SK-N-SH (cell line): ENCODE measurements around the gene TNFRSF4. TPM values are rescaled to one million over a fixed set of nuclear protein-coding genes. Genes with fewer than 3 reads are reported as not detected.

ENCODE experiments used
- CTCF ChIA-PET: fragments of 300-600, 350-600 bp; formaldehyde crosslinking; extraction: SDS; loops from one replicate; lab custom pipeline; 2021; lab: Yijun Ruan, JAX
- POLR2A ChIA-PET: fragments of 350-600 bp; sonication (Branson Sonifier 250); formaldehyde crosslinking; extraction: SDS; loops from one replicate; lab custom pipeline; 2020; ENCODE audit warnings: antibody characterized with exemption, inconsistent platforms; lab: Yijun Ruan, JAX
- DNase-seq: peaks from one replicate; pipeline ENCODE4 v3.0.0; 2012
- H2AFZ ChIP-seq: fragments of 200-600 bp; sonication (generic); 2 replicates; pipeline ENCODE4 v1.8.1; 2016; ENCODE audit warnings: antibody characterized with exemption, mild to moderate bottlenecking, low read depth
- H3F3A ChIP-seq: fragments of 200-600 bp; sonication (generic); replicated peaks from 2 replicates; pipeline ENCODE3; 2016; ENCODE audit warnings: antibody characterized with exemption, mild to moderate bottlenecking; ENCODE audit not compliant: insufficient read depth
- H3K27ac ChIP-seq, 2 experiments: fragments of 200-500 bp in 1 of 2; fragments of 200-600 bp in 1 of 2; sonication (Bioruptor generic) in 1 of 2; sonication (generic), shearing (Covaris generic) in 1 of 2; 2 replicates each; pipeline versions ENCODE4 v1.5.1 to v1.6.1; 2014 to 2016; ENCODE audit warnings: low read depth in 2 of 2, inconsistent platforms in 1 of 2, low read length in 1 of 2, mild to moderate bottlenecking in 1 of 2, mixed read lengths in 1 of 2
- H3K27me3 ChIP-seq: fragments of 200-600 bp; sonication (generic), shearing (Covaris generic); 2 replicates; pipeline ENCODE4 v1.6.1; 2016; ENCODE audit warnings: mixed run types; ENCODE audit not compliant: insufficient read depth
- H3K36me3 ChIP-seq, 2 experiments: fragments of 200-500 bp in 1 of 2; fragments of 200-600 bp in 1 of 2; sonication (Bioruptor generic) in 1 of 2; sonication (generic) in 1 of 2; replicated peaks in 1 of 2; 2 replicates each; pipeline versions ENCODE3 to v1.5.1; 2014 to 2016; ENCODE audit warnings: low read length in 1 of 2, mild to moderate bottlenecking in 1 of 2; ENCODE audit not compliant: insufficient read depth in 2 of 2, control insufficient read depth in 1 of 2
- H3K4me1 ChIP-seq, 2 experiments: fragments of 200-500 bp in 1 of 2; fragments of 200-600 bp in 1 of 2; sonication (Bioruptor generic) in 1 of 2; sonication (generic), shearing (Covaris generic) in 1 of 2; 2 replicates each; pipeline versions ENCODE4 v1.5.1 to v1.6.1; 2014 to 2016; ENCODE audit warnings: low read depth in 1 of 2, low read length in 1 of 2, mixed run types in 1 of 2; ENCODE audit not compliant: insufficient read depth in 2 of 2, control insufficient read depth in 1 of 2
- H3K4me2 ChIP-seq: fragments of 200-600 bp; sonication (generic), shearing (Covaris generic); 2 replicates; pipeline ENCODE4 v1.6.1; 2017; ENCODE audit warnings: mixed run types
- H3K4me3 ChIP-seq, 2 experiments: fragments of 200-500 bp in 1 of 2; fragments of 200-600 bp in 1 of 2; sonication (Bioruptor generic) in 1 of 2; sonication (generic), shearing (Covaris generic) in 1 of 2; 2 replicates each; pipeline versions ENCODE4 v1.5.1 to v1.8.1; 2014 to 2016; ENCODE audit warnings: low read depth in 2 of 2, inconsistent platforms in 1 of 2, low read length in 1 of 2, mild to moderate bottlenecking in 1 of 2, mixed read lengths in 1 of 2, moderate library complexity in 1 of 2
- H3K79me2 ChIP-seq: fragments of 200-600 bp; sonication (generic); 2 replicates; pipeline ENCODE4 v1.8.1; 2017; ENCODE audit warnings: mild to moderate bottlenecking; ENCODE audit not compliant: insufficient read depth
- H3K9ac ChIP-seq: fragments of 200-600 bp; sonication (generic); 2 replicates; pipeline ENCODE4 v1.6.1; 2017; ENCODE audit warnings: mixed run types
- H3K9me2 ChIP-seq: fragments of 200-600 bp; sonication (generic); 2 replicates; pipeline ENCODE4 v1.6.1; 2017; ENCODE audit warnings: mixed run types
- H3K9me3 ChIP-seq: fragments of 200-600 bp; sonication (generic); 2 replicates; pipeline ENCODE4 v1.6.1; 2017; ENCODE audit warnings: mixed run types, mild to moderate bottlenecking, moderate library complexity
- H4K20me1 ChIP-seq: fragments of 200-600 bp; sonication (generic); 2 replicates; pipeline ENCODE4 v1.6.1; 2017; ENCODE audit warnings: mild to moderate bottlenecking, mixed run types; ENCODE audit not compliant: insufficient read depth
- CHD2 ChIP-seq: fragments of 150-350 bp; IDR thresholded peaks from 2 replicates; pipeline ENCODE4 v1.6.1; 2018; ENCODE audit warnings: low read length; ENCODE audit not compliant: partially characterized antibody
- EZH2phosphoT487 ChIP-seq: fragments of 200-600 bp; sonication (generic); IDR thresholded peaks from 2 replicates; pipeline ENCODE4 v1.6.1; 2017; ENCODE audit warnings: low read depth, mixed run types, mild to moderate bottlenecking, antibody characterized with exemption, moderate library complexity, borderline replicate concordance
- FOSL2 ChIP-seq: IDR thresholded peaks from 2 replicates; pipeline ENCODE4 v1.4.0; 2012; ENCODE audit warnings: low read depth, mild to moderate bottlenecking, moderate library complexity, borderline replicate concordance
- FOXJ3 ChIP-seq: sonication (generic); formaldehyde crosslinking; IDR thresholded peaks from 2 replicates; pipeline ENCODE4 v1.5.1; 2020; ENCODE audit warnings: mild to moderate bottlenecking, missing genetic modification reagents
- GABPA ChIP-seq: IDR thresholded peaks from 2 replicates; pipeline ENCODE4 v1.4.0; 2012; ENCODE audit warnings: low read depth, mild to moderate bottlenecking
- GATA2 ChIP-seq: sonication (generic); formaldehyde crosslinking; IDR thresholded peaks from 2 replicates; pipeline ENCODE4 v1.5.0; 2020; ENCODE audit warnings: mild to moderate bottlenecking, missing genetic modification reagents
- MXI1 ChIP-seq: IDR thresholded peaks from 2 replicates; pipeline ENCODE4 v1.6.1; 2012; ENCODE audit warnings: mild to moderate bottlenecking, low read depth, low read length, improper control_type of control experiment
- RAD21 ChIP-seq: IDR thresholded peaks from 2 replicates; pipeline ENCODE4 v1.6.1; 2012; ENCODE audit warnings: mild to moderate bottlenecking, low read length
- RCOR1 ChIP-seq: fragments of 150-350 bp; IDR thresholded peaks from 2 replicates; pipeline ENCODE4 v1.6.1; 2017; ENCODE audit warnings: antibody characterized with exemption, low read length
- RFX5 ChIP-seq: IDR thresholded peaks from 2 replicates; pipeline ENCODE4 v1.6.1; 2012; ENCODE audit warnings: mild to moderate bottlenecking, improper control_type of control experiment, low read length
- RXRA ChIP-seq: IDR thresholded peaks from 2 replicates; pipeline ENCODE4 v1.4.0; 2012; ENCODE audit warnings: low read depth, mild to moderate bottlenecking, borderline replicate concordance
- SMC3 ChIP-seq: IDR thresholded peaks from 2 replicates; pipeline ENCODE4 v1.6.1; 2012; ENCODE audit warnings: low read depth, low read length, improper control_type of control experiment
- TCF12 ChIP-seq: IDR thresholded peaks from 2 replicates; pipeline ENCODE4 v1.4.0; 2012
- WGBS: methylation state at CpG from one replicate; pipeline ENCODE4 v1.1.6; 2017; ENCODE audit warnings: low lambda C conversion rate; 5-methylcytosine and 5-hydroxymethylcytosine counted together
- polyA plus RNA-seq, 3 experiments: library from polyadenylated mRNA; depleted of rRNA; stranded (reverse); fragments of >200 nt; gene quantifications; 2 replicates each; pipeline ENCODE4 v1.2.3, GENCODE V29; 2012
- TF ChIP-seq, protein P1 (sequence below): IDR thresholded peaks from 2 replicates; pipeline ENCODE4 v1.6.1; 2012; ENCODE audit warnings: mild to moderate bottlenecking, low read depth, low read length, moderate library complexity
- TF ChIP-seq, protein P2 (sequence below): IDR thresholded peaks from 2 replicates; pipeline ENCODE4; 2012
- TF ChIP-seq, protein P3 (sequence below): IDR thresholded peaks from 2 replicates; pipeline ENCODE4 v1.4.0; 2012; ENCODE audit warnings: low read depth
- TF ChIP-seq, protein P4 (sequence below): IDR thresholded peaks from 2 replicates; pipeline ENCODE4 v1.4.0; 2012; ENCODE audit warnings: low read depth, borderline replicate concordance

The TNFRSF4 gene
- polyA plus RNA-seq, 1 of the 3 experiments (the other 2 are of a cell fraction), result not detected

DNA sequence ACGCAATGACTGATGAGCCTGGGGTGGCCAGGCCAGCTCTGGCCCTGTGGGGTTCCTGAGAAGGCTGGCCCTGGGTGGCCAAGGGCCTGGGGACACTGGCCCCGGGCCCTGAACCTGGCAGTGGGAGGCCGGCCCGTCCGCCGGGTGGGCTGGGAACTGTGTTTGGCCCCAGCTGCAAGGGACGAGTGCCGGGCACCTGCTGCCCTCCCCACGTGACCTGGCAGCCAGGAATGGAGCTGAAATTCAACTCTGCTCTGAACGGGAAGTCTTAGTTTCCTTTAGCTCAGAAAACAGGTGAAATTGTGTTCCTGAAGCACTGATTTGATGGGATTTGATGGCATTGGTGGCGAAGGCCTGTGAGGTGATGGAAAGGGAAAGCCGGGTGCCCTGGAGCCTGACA is 48.5 kb downstream of the TNFRSF4 start:
- Histone ChIP-seq H3K27me3 (no peaks in the 10 kb centered on the region), H3K9ac (no peak overlapping the region), H3K79me2 (no peaks in the 10 kb centered on the region), H2AFZ (no peak overlapping the region), H3K4me1 (no peaks in the 10 kb centered on the region), H3K9me2 (no peaks in the 10 kb centered on the region), H3K36me3 (no peaks in the 10 kb centered on the region), H3K9me3 (no peaks in the 10 kb centered on the region), H3K27ac (no peak overlapping the region), H4K20me1 (no peaks in the 10 kb centered on the region), H3K4me3 (no peak overlapping the region), H3K4me2 (no peak overlapping the region), H3F3A (no peaks in the 10 kb centered on the region)
- TF ChIP-seq, protein P1, sequence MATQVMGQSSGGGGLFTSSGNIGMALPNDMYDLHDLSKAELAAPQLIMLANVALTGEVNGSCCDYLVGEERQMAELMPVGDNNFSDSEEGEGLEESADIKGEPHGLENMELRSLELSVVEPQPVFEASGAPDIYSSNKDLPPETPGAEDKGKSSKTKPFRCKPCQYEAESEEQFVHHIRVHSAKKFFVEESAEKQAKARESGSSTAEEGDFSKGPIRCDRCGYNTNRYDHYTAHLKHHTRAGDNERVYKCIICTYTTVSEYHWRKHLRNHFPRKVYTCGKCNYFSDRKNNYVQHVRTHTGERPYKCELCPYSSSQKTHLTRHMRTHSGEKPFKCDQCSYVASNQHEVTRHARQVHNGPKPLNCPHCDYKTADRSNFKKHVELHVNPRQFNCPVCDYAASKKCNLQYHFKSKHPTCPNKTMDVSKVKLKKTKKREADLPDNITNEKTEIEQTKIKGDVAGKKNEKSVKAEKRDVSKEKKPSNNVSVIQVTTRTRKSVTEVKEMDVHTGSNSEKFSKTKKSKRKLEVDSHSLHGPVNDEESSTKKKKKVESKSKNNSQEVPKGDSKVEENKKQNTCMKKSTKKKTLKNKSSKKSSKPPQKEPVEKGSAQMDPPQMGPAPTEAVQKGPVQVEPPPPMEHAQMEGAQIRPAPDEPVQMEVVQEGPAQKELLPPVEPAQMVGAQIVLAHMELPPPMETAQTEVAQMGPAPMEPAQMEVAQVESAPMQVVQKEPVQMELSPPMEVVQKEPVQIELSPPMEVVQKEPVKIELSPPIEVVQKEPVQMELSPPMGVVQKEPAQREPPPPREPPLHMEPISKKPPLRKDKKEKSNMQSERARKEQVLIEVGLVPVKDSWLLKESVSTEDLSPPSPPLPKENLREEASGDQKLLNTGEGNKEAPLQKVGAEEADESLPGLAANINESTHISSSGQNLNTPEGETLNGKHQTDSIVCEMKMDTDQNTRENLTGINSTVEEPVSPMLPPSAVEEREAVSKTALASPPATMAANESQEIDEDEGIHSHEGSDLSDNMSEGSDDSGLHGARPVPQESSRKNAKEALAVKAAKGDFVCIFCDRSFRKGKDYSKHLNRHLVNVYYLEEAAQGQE, result no peak
- TF ChIP-seq FOXJ3 (CRISPR knock-in tag) (no peak), EZH2phosphoT487 (no peak)
- TF ChIP-seq, protein P2, sequence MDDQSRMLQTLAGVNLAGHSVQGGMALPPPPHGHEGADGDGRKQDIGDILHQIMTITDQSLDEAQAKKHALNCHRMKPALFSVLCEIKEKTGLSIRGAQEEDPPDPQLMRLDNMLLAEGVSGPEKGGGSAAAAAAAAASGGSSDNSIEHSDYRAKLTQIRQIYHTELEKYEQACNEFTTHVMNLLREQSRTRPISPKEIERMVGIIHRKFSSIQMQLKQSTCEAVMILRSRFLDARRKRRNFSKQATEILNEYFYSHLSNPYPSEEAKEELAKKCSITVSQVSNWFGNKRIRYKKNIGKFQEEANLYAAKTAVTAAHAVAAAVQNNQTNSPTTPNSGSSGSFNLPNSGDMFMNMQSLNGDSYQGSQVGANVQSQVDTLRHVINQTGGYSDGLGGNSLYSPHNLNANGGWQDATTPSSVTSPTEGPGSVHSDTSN, result no peak
- POLR2A ChIA-PET, result no interaction called here
- 68% methylated on average over 8 of the region's 12 CpGs for WGBS
- no peak for DNase-seq
- CTCF ChIA-PET, result no interaction called here

DNA sequence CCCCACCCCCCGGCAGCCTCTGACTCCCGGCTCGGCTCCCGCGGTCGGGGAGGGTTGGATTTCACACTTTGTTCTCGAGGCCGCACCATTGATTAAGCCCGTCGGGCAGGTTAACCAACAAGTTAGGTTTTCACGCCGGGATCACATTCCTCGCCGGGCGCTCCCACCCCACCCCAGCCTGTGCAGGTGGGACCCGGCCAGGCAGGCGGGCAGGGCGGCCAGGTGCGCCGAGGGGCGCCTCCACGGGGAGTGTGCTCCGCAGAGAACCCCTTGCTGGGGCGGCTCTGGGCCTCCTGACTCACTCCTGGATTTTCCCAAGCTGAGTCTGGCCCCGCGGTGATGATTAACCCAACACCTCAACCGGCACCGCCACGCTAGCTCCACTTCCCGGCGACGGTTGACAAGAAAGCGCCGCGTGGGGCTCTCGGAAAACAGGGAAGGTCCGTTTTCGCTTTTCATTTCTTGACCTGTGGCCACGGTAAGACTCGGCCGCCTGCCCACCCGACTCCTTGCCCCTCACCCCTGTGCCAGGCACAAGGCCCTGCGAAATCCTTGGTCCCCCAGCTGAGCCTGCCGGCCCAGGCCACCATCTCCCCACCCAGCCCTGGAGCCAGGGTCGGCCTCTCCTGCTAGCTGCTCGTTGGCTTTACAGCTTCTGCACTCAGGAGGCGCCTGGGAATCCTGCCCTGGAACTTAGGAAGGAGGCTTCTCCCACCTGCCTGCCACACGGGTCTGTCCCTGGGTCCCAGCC is 49.1 kb downstream of the TNFRSF4 start:
- Histone ChIP-seq H3K9me3 (no peaks in the 10 kb centered on the region), H3K4me3 (no peak overlapping the region), H3K36me3 (no peaks in the 10 kb centered on the region), H4K20me1 (no peaks in the 10 kb centered on the region), H3K9ac (no peak overlapping the region), H3K79me2 (no peaks in the 10 kb centered on the region), H3K4me2 (no peak overlapping the region), H3K4me1 (no peaks in the 10 kb centered on the region), H3F3A (no peaks in the 10 kb centered on the region), H3K27ac (no peak overlapping the region), H3K9me2 (no peaks in the 10 kb centered on the region), H3K27me3 (no peaks in the 10 kb centered on the region), H2AFZ (no peak overlapping the region)
- POLR2A ChIA-PET, result no interaction called here
- 59% methylated on average over 23 of the region's 48 CpGs for WGBS
- CTCF ChIA-PET, result no interaction called here
- no peak for DNase-seq
- TF ChIP-seq FOXJ3 (CRISPR knock-in tag), result no peak
- TF ChIP-seq RAD21, result no peak
- no peak for TF ChIP-seq RCOR1
- TF ChIP-seq, protein P3, sequence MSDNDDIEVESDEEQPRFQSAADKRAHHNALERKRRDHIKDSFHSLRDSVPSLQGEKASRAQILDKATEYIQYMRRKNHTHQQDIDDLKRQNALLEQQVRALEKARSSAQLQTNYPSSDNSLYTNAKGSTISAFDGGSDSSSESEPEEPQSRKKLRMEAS, result no peak
- no peak for TF ChIP-seq GATA2 (CRISPR knock-in tag)
- no peak for TF ChIP-seq FOSL2
- TF ChIP-seq, protein P2, result no peak
- TF ChIP-seq CHD2, result no peak
- TF ChIP-seq MXI1, result no peak
- no peak for TF ChIP-seq TCF12
- TF ChIP-seq RXRA, result no peak
- no peak for TF ChIP-seq SMC3
- no peak for TF ChIP-seq GABPA
- no peak for TF ChIP-seq RFX5
- TF ChIP-seq, protein P4, sequence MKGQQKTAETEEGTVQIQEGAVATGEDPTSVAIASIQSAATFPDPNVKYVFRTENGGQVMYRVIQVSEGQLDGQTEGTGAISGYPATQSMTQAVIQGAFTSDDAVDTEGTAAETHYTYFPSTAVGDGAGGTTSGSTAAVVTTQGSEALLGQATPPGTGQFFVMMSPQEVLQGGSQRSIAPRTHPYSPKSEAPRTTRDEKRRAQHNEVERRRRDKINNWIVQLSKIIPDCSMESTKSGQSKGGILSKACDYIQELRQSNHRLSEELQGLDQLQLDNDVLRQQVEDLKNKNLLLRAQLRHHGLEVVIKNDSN, result no peak
